Neuronal stem cell (in vitro differentiated cells): ENCODE measurements around the gene SLC7A6.

Experiments used
- DNase-seq: peaks from one replicate; pipeline ENCODE4 v3.0.0-alpha.2; 2013; ENCODE audit warnings: low spot score
- H2AFZ ChIP-seq: one replicate; pipeline ENCODE4 v1.6.1; 2013; ENCODE audit warnings: mild to moderate bottlenecking, low read length, inconsistent platforms
- H2AK5ac ChIP-seq: 2 replicates; pipeline ENCODE4 v1.6.1; 2013; ENCODE audit warnings: low read depth, mild to moderate bottlenecking, inconsistent platforms, low read length, moderate library complexity, mixed read lengths
- H2BK120ac ChIP-seq: 2 replicates; pipeline ENCODE4 v1.6.1; 2013; ENCODE audit warnings: low read depth, mild to moderate bottlenecking, inconsistent platforms, low read length, moderate library complexity, mixed read lengths
- H2BK12ac ChIP-seq: one replicate; pipeline ENCODE4 v1.6.1; 2013; ENCODE audit warnings: low read length, inconsistent platforms
- H2BK15ac ChIP-seq: 2 replicates; pipeline ENCODE4 v1.6.1; 2013; ENCODE audit warnings: mild to moderate bottlenecking, low read length, inconsistent platforms, mixed read lengths
- H2BK5ac ChIP-seq: one replicate; pipeline ENCODE4 v1.6.1; 2013; ENCODE audit warnings: inconsistent platforms, mild to moderate bottlenecking, low read length, moderate library complexity
- H3K14ac ChIP-seq: one replicate; pipeline ENCODE4 v1.6.1; 2013; ENCODE audit warnings: low read length, inconsistent platforms
- H3K18ac ChIP-seq: 2 replicates; pipeline ENCODE4 v1.6.1; 2013; ENCODE audit warnings: low read length, inconsistent platforms
- H3K23ac ChIP-seq: 2 replicates; pipeline ENCODE4 v1.6.1; 2013; ENCODE audit warnings: low read depth, mild to moderate bottlenecking, mixed read lengths, low read length, inconsistent platforms; ENCODE audit not compliant: poor library complexity
- H3K27ac ChIP-seq: replicated peaks from 3 replicates; pipeline ENCODE4 v1.5.1; 2013; ENCODE audit warnings: low read length, inconsistent platforms
- H3K27me3 ChIP-seq, 3 experiments: 2 replicates each; pipeline ENCODE4 v1.6.1; 2013; ENCODE audit warnings: low read length in 3 of 3, mild to moderate bottlenecking in 2 of 3, inconsistent platforms in 1 of 3, low read depth in 1 of 3, mixed read lengths in 1 of 3, moderate library complexity in 1 of 3; ENCODE audit not compliant: control insufficient read depth in 3 of 3, insufficient read depth in 3 of 3
- H3K36me3 ChIP-seq, 2 donors: replicated peaks in 1 of 2; 2 replicates each; pipeline ENCODE4 v1.6.1; 2013; ENCODE audit warnings: low read length in 2 of 2; ENCODE audit not compliant: control insufficient read depth in 2 of 2, insufficient read depth in 2 of 2
- H3K4ac ChIP-seq: 2 replicates; pipeline ENCODE4 v1.6.1; 2013; ENCODE audit warnings: inconsistent platforms, mild to moderate bottlenecking, low read length, moderate library complexity
- H3K4me1 ChIP-seq, 2 donors: 1 replicate in 1 of 2; 2 replicates in 1 of 2; pipeline ENCODE4 v1.6.1; 2013; ENCODE audit warnings: low read length in 2 of 2, low read depth in 1 of 2; ENCODE audit not compliant: control insufficient read depth in 2 of 2, insufficient read depth in 1 of 2
- H3K4me2 ChIP-seq: one replicate; pipeline ENCODE4 v1.6.1; 2013; ENCODE audit warnings: mild to moderate bottlenecking, low read length, inconsistent platforms; ENCODE audit not compliant: insufficient read depth, poor library complexity, severe bottlenecking
- H3K4me3 ChIP-seq, 2 donors: 2 replicates each; pipeline ENCODE4 v1.5.1; 2013; ENCODE audit warnings: low read length in 2 of 2, mild to moderate bottlenecking in 2 of 2, inconsistent platforms in 1 of 2, moderate library complexity in 1 of 2
- H3K79me1 ChIP-seq: one replicate; pipeline ENCODE4 v1.6.1; 2013; ENCODE audit warnings: low read depth, mild to moderate bottlenecking, inconsistent platforms, low read length, moderate library complexity
- H3K9ac ChIP-seq: one replicate; pipeline ENCODE4 v1.6.1; 2013; ENCODE audit warnings: mild to moderate bottlenecking, low read depth, low read length, inconsistent platforms; ENCODE audit not compliant: poor library complexity
- H3K9me3 ChIP-seq, 2 donors: replicated peaks in 1 of 2; 2 replicates each; pipeline versions ENCODE3 to v1.6.1; 2013; ENCODE audit warnings: low read length in 2 of 2, mild to moderate bottlenecking in 2 of 2, inconsistent platforms in 1 of 2, low read depth in 1 of 2, mixed read lengths in 1 of 2, moderate library complexity in 1 of 2; ENCODE audit not compliant: control insufficient read depth in 2 of 2, insufficient read depth in 1 of 2
- H4K8ac ChIP-seq: one replicate; pipeline ENCODE4 v1.6.1; 2013; ENCODE audit warnings: low read depth, mild to moderate bottlenecking, inconsistent platforms, low read length, moderate library complexity
- H4K91ac ChIP-seq: one replicate; pipeline ENCODE4 v1.6.1; 2013; ENCODE audit warnings: low read length, low read depth, mild to moderate bottlenecking, inconsistent platforms; ENCODE audit not compliant: poor library complexity
- WGBS, 2 donors: extraction: QIAGEN DNeasy Blood & Tissue Kit; methylation state at CpG; one replicate each; pipeline ENCODE4 v1.1.7; 2013; ENCODE audit warnings: missing lambda C conversion rate in 2 of 2, mixed read lengths in 1 of 2; ENCODE audit not compliant: insufficient read length in 2 of 2, insufficient replicate concordance in 1 of 2; ENCODE audit errors: extremely low coverage in 2 of 2; 5-methylcytosine and 5-hydroxymethylcytosine counted together

Gene SLC7A6

GRCh38 chr16:68276223-68276622, 11.9 kb downstream of the SLC7A6 start:
- Histone ChIP-seq H2BK5ac (no peak overlapping the region), H3K4me3 (no peak overlapping the region), H3K9ac (no peak overlapping the region), H2AK5ac (no peak overlapping the region), H3K4ac (no peak overlapping the region), H2BK120ac (no peak overlapping the region), H3K14ac (no peak overlapping the region), H3K4me1 (peaks cover 1 to 3% of the 10 kb centered on the region in 2 donors), H3K79me1 (peaks cover 3% of the 10 kb centered on the region), H2BK15ac (no peak overlapping the region), H3K4me2 (no peak overlapping the region), H4K91ac (no peak overlapping the region), H3K18ac (no peak overlapping the region), H3K27me3 (no peaks in the 10 kb centered on the region), H2BK12ac (no peak overlapping the region), H3K36me3 (peaks cover 8 to 12% of the 10 kb centered on the region in 2 donors), H2AFZ (no peak overlapping the region), H3K23ac (no peak overlapping the region), H4K8ac (no peak overlapping the region), H3K27ac (no peak overlapping the region), H3K9me3 (no peaks in the 10 kb centered on the region)
- DNase-seq, result no peak
- no CpG with 5 or more reads among the region's 3 CpGs for WGBS, 2 donors

GRCh38 chr16:68279726-68280558, 15.6 kb downstream of the SLC7A6 start:
- Histone ChIP-seq H2BK12ac (no peak overlapping the region), H3K23ac (no peak overlapping the region), H3K18ac (no peak overlapping the region), H3K9me3 (no peaks in the 10 kb centered on the region), H3K36me3 (peaks cover 1 to 15% of the 10 kb centered on the region in 2 donors), H3K9ac (no peak overlapping the region), H4K8ac (no peak overlapping the region), H3K14ac (no peak overlapping the region), H3K4ac (no peak overlapping the region), H2BK5ac (no peak overlapping the region), H3K27ac (no peak overlapping the region), H4K91ac (no peak overlapping the region), H2AK5ac (no peak overlapping the region), H3K4me3 (no peak overlapping the region), H2AFZ (no peak overlapping the region), H3K79me1 (no peaks in the 10 kb centered on the region), H2BK120ac (no peak overlapping the region), H2BK15ac (no peak overlapping the region), H3K4me1 (peaks cover 1 to 3% of the 10 kb centered on the region in 2 donors), H3K27me3 (no peaks in the 10 kb centered on the region), H3K4me2 (no peak overlapping the region)
- no peak for DNase-seq
- no CpG with 5 or more reads among the region's 13 CpGs for WGBS, 2 donors

GRCh38 chr16:68281368-68282063, 17.2 kb downstream of the SLC7A6 start:
- Histone ChIP-seq H2BK12ac (no peak overlapping the region), H3K14ac (no peak overlapping the region), H3K9me3 (no peaks in the 10 kb centered on the region), H3K27me3 (no peaks in the 10 kb centered on the region), H3K4me2 (no peak overlapping the region), H3K9ac (no peak overlapping the region), H4K8ac (no peak overlapping the region), H2BK15ac (no peak overlapping the region), H3K4me3 (no peak overlapping the region), H3K4me1 (no peaks in the 10 kb centered on the region), H3K23ac (no peak overlapping the region), H2BK120ac (no peak overlapping the region), H3K27ac (no peak overlapping the region), H3K79me1 (no peaks in the 10 kb centered on the region), H2AK5ac (no peak overlapping the region), H3K36me3 (peaks cover under 1 to 21% of the 10 kb centered on the region in 2 donors), H2BK5ac (no peak overlapping the region), H2AFZ (no peak overlapping the region), H3K18ac (no peak overlapping the region), H4K91ac (no peak overlapping the region), H3K4ac (no peak overlapping the region)
- DNase-seq, result no peak
- no CpG with 5 or more reads among the region's 4 CpGs for WGBS, 2 donors

GRCh38 chr16:68282064-68282452, 17.7 kb downstream of the SLC7A6 start:
- Histone ChIP-seq H2AFZ (no peak overlapping the region), H2BK12ac (no peak overlapping the region), H4K8ac (no peak overlapping the region), H3K4me3 (no peak overlapping the region), H3K27me3 (no peaks in the 10 kb centered on the region), H3K23ac (no peak overlapping the region), H3K9ac (no peak overlapping the region), H2BK120ac (no peak overlapping the region), H4K91ac (no peak overlapping the region), H3K18ac (no peak overlapping the region), H3K36me3 (peaks cover 2 to 26% of the 10 kb centered on the region in 2 donors), H3K14ac (no peak overlapping the region), H3K4me1 (no peaks in the 10 kb centered on the region), H3K4ac (no peak overlapping the region), H3K79me1 (no peaks in the 10 kb centered on the region), H2BK5ac (no peak overlapping the region), H2AK5ac (no peak overlapping the region), H2BK15ac (no peak overlapping the region), H3K9me3 (no peaks in the 10 kb centered on the region), H3K4me2 (no peak overlapping the region), H3K27ac (no peak overlapping the region)
- WGBS, 2 donors, result no CpG with 5 or more reads among the region's 4 CpGs
- no peak for DNase-seq
